AG09309 (cell line): Measurements from ENCODE around the gene TMEM108.

Experiments
- DNase-seq: peaks from one replicate; pipeline ENCODE4 v3.0.0-alpha.2; 2010; ENCODE audit warnings: low read depth
- H3K4me3 ChIP-seq: 2 replicates; pipeline ENCODE4 v1.5.1; 2011; ENCODE audit warnings: mild to moderate bottlenecking, low read depth, low read length, moderate library complexity; ENCODE audit not compliant: control insufficient read depth
- TF ChIP-seq, protein P1 (sequence below): IDR thresholded peaks from 2 replicates; pipeline ENCODE4 v1.5.1; 2011; ENCODE audit warnings: mild to moderate bottlenecking, low read depth, low read length, inconsistent platforms; ENCODE audit not compliant: insufficient read depth, control insufficient read depth; ENCODE audit errors: missing control alignments

The TMEM108 gene

DNA sequence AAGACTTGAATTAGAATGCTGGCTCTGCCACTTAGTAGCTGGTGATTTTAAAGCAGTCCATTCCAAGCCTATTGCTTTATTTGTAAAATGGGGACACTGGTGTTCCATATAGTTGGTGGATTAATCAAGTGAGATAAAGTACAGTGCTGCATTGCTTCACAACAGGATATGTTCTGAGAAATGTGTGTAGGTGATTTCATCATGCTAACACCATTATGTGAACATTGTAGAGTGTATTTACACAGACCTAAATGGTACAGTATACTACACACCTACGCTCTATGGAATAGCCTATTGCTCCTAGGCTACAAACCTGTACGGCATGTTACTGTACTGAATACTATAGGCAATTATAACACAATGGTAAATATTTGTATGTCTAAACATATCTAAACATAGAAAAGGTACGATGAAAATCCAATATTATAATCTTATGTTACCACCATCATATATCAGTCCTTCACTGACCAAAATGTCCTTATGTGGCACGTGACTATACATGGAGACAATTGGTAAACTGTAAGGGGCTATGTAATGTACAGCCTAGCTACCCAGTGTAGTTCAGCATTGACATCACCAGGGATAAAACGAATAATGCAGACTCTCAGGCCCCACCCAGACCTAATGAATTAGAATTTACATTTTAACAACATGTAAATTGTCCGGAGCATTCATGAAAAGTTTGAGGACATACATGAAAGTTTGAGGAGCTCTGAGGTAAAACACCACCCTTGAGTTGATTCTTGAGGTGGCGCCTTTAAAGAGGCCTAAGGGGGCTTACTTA is 240.3 kb downstream of the TMEM108 start:
- H3K4me3 ChIP-seq: no peak overlapping the region
- TF ChIP-seq, protein P1, sequence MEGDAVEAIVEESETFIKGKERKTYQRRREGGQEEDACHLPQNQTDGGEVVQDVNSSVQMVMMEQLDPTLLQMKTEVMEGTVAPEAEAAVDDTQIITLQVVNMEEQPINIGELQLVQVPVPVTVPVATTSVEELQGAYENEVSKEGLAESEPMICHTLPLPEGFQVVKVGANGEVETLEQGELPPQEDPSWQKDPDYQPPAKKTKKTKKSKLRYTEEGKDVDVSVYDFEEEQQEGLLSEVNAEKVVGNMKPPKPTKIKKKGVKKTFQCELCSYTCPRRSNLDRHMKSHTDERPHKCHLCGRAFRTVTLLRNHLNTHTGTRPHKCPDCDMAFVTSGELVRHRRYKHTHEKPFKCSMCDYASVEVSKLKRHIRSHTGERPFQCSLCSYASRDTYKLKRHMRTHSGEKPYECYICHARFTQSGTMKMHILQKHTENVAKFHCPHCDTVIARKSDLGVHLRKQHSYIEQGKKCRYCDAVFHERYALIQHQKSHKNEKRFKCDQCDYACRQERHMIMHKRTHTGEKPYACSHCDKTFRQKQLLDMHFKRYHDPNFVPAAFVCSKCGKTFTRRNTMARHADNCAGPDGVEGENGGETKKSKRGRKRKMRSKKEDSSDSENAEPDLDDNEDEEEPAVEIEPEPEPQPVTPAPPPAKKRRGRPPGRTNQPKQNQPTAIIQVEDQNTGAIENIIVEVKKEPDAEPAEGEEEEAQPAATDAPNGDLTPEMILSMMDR: no peak
- DNase-seq: no peak

- H3K4me3 ChIP-seq: no peak overlapping the region
- TF ChIP-seq, protein P1: no peak
- DNase-seq: no peak
Measured at GRCh38 chr3:133280586-133280985, 242.4 kb downstream of the TMEM108 start.

- H3K4me3 ChIP-seq: no peak overlapping the region
- no peak for DNase-seq
- TF ChIP-seq, protein P1: no peak
Measured at GRCh38 chr3:133282236-133282635, 244.0 kb downstream of the TMEM108 start.

GRCh38 chr3:133283958-133284807 is 246.0 kb downstream of the TMEM108 start:
- no peak overlapping the region for H3K4me3 ChIP-seq
- TF ChIP-seq, protein P1: no peak
- no peak for DNase-seq

DNA sequence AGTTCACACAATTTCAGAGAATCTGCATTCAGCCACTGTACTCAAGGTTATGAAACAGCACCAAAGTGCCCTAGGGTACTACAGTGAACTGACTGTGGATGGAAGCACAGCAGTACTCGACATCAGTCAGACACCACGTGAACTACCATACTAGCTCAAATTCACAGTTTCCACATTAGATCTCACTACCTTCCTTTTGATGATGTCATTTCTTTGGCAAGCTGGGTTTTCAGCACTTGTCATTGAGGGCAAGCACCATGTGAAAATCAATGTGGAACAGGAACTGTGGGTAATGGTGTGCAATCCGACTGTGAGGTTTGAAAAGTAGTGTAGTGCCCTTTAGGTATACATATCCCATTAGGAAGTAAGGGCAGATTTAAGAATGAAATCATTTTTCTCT is 251.1 kb downstream of the TMEM108 start:
- no peak overlapping the region for H3K4me3 ChIP-seq
- DNase-seq: no peak
- TF ChIP-seq, protein P1: no peak

GRCh38 chr3:133292296-133292695 is 254.1 kb downstream of the TMEM108 start:
- H3K4me3 ChIP-seq: no peak overlapping the region
- DNase-seq: no peak
- TF ChIP-seq, protein P1: no peak
